CD4-positive, CD25-positive, alpha-beta regulatory T cell (primary cell): ENCODE measurements around the gene OXSR1. TPM values are rescaled to one million over a fixed set of nuclear protein-coding genes. Genes with fewer than 3 reads are reported as not detected.

Experiments used
- ATAC-seq, 2 donors: fragments of 150-1000 bp; cut with Tn5 transposase; one replicate each; pipeline ENCODE4 v1.10.0; 2021; ENCODE audit warnings: low read depth in 2 of 2, moderate number of reproducible peaks in 2 of 2, moderate library complexity in 1 of 2
- DNase-seq, 3 donors: peaks; one replicate each; pipeline versions ENCODE4 v3.0.0 to v3.0.0-alpha.2; 2012 to 2022; ENCODE audit warnings: mixed read lengths in 1 of 3
- H3K27ac ChIP-seq: one replicate; pipeline ENCODE4 v1.7.0; 2013; ENCODE audit warnings: mild to moderate bottlenecking, low read length; ENCODE audit not compliant: insufficient read depth, poor library complexity, severe bottlenecking
- H3K27me3 ChIP-seq: one replicate; pipeline ENCODE4 v1.7.0; 2013; ENCODE audit warnings: low read length; ENCODE audit not compliant: control insufficient read depth, insufficient read depth
- H3K36me3 ChIP-seq: one replicate; pipeline ENCODE4 v1.7.0; 2013; ENCODE audit warnings: mild to moderate bottlenecking, low read length, moderate library complexity; ENCODE audit not compliant: control insufficient read depth, insufficient read depth
- H3K4me1 ChIP-seq: 2 replicates; pipeline ENCODE4 v1.7.0; 2013; ENCODE audit warnings: mild to moderate bottlenecking, low read length; ENCODE audit not compliant: insufficient read depth, control insufficient read depth, poor library complexity, severe bottlenecking
- H3K4me3 ChIP-seq: one replicate; pipeline ENCODE4 v1.7.0; 2013; ENCODE audit warnings: low read depth, mild to moderate bottlenecking, low read length, moderate library complexity
- H3K9me3 ChIP-seq, 2 experiments: 1 replicate in 1 of 2; 2 replicates in 1 of 2; pipeline ENCODE4 v1.7.0; 2013; ENCODE audit warnings: low read length in 2 of 2, mild to moderate bottlenecking in 1 of 2, moderate library complexity in 1 of 2; ENCODE audit not compliant: control insufficient read depth in 2 of 2
- H3K27ac Mint-ChIP-seq, 3 donors: one replicate each; pipeline ENCODE4 v1.8.0; 2020 to 2022; ENCODE audit warnings: mild to moderate bottlenecking in 3 of 3, mixed read lengths in 3 of 3, moderate library complexity in 2 of 3
- H3K27me3 Mint-ChIP-seq: one replicate; pipeline ENCODE4 v1.8.0; 2022; ENCODE audit warnings: mild to moderate bottlenecking, mixed read lengths
- H3K36me3 Mint-ChIP-seq: one replicate; pipeline ENCODE4 v1.8.0; 2020; ENCODE audit warnings: mixed read lengths
- H3K4me1 Mint-ChIP-seq, 4 donors: one replicate each; pipeline ENCODE4 v1.8.0; 2020 to 2022; ENCODE audit warnings: mixed read lengths in 4 of 4, mild to moderate bottlenecking in 1 of 4
- H3K4me3 Mint-ChIP-seq, 4 donors: one replicate each; pipeline ENCODE4 v1.8.0; 2020 to 2022; ENCODE audit warnings: mild to moderate bottlenecking in 4 of 4, mixed read lengths in 4 of 4, moderate library complexity in 3 of 4
- H3K9me3 Mint-ChIP-seq, 7 donors: one replicate each; pipeline ENCODE4 v1.8.0; 2020 to 2022; ENCODE audit warnings: mixed read lengths in 7 of 7, mild to moderate bottlenecking in 3 of 7, moderate library complexity in 2 of 7
- polyA plus RNA-seq, 4 donors: library from polyadenylated mRNA; unstranded; fragments of 300-500 nt; fragmentation: Illumina TruSeq; gene quantifications; one replicate each; pipeline ENCODE4 v1.2.3, GENCODE V29; 2021
- total RNA-seq: library from RNA; stranded (reverse); gene quantifications from one replicate; pipeline ENCODE4 v1.2.3, GENCODE V29; 2022

The OXSR1 gene
- total and polyA plus RNA-seq, 5 donors from 2014 or later = 12.6 to 62.3 (median 17.3) TPM

GRCh38 chr3:38137615-38138348 is 27.6 kb upstream of the OXSR1 start:
- peak overlapping the region; percentile 96 to 98 (median 97) for H3K27ac Mint-ChIP-seq
- peaks cover 25% of the 10 kb centered on the region for H3K36me3 Mint-ChIP-seq
- Histone ChIP-seq H3K4me3 (peak overlapping the region; percentile 83), H3K27ac (peak overlapping the region; percentile 85), H3K36me3 (peaks cover 34% of the 10 kb centered on the region), H3K4me1 (peaks cover 51% of the 10 kb centered on the region), H3K9me3 (no peaks in the 10 kb centered on the region), H3K27me3 (no peaks in the 10 kb centered on the region)
- peak overlapping the region; percentile 95 to 100 (median 98) for H3K4me3 Mint-ChIP-seq
- ATAC-seq = no peak
- peaks cover 9 to 79% (median 38%) of the 10 kb centered on the region in 4 donors for H3K4me1 Mint-ChIP-seq
- no peaks in the 10 kb centered on the region for H3K9me3 Mint-ChIP-seq
- no peaks in the 10 kb centered on the region for H3K27me3 Mint-ChIP-seq
- peak in 2 of 3 donors; percentile 25 to 58 for DNase-seq

- peak; percentile 76 to 88 (median 82) for DNase-seq
- H3K9me3 Mint-ChIP-seq = no peaks in the 10 kb centered on the region
- H3K4me1 ChIP-seq = peaks cover 51% of the 10 kb centered on the region
- H3K4me3 Mint-ChIP-seq = peak within 1 kb of the TSS; percentile 95 to 100 (median 98)
- H3K27me3 ChIP-seq = no peaks in the 10 kb centered on the region
- H3K4me3 ChIP-seq = peak within 1 kb of the TSS; percentile 83
- peak within 1 kb of the TSS; percentile 85 for H3K27ac ChIP-seq
- H3K27me3 Mint-ChIP-seq = no peaks in the 10 kb centered on the region
- peaks cover 26% of the 10 kb centered on the region for H3K36me3 ChIP-seq
- peak within 1 kb of the TSS; percentile 96 to 98 (median 97) for H3K27ac Mint-ChIP-seq
- peaks cover 9 to 71% (median 35%) of the 10 kb centered on the region in 4 donors for H3K4me1 Mint-ChIP-seq
- H3K9me3 ChIP-seq = no peaks in the 10 kb centered on the region
- peak; percentile 49 to 52 for ATAC-seq
- peaks cover 25% of the 10 kb centered on the region for H3K36me3 Mint-ChIP-seq
Measured at GRCh38 chr3:38138349-38139190, 26.8 kb upstream of the OXSR1 start, which contains the start of gene MYD88. Gene MYD88 (plus strand): TSS chr3:38138661. CDS start chr3:38138701, 40 bp downstream.

DNA sequence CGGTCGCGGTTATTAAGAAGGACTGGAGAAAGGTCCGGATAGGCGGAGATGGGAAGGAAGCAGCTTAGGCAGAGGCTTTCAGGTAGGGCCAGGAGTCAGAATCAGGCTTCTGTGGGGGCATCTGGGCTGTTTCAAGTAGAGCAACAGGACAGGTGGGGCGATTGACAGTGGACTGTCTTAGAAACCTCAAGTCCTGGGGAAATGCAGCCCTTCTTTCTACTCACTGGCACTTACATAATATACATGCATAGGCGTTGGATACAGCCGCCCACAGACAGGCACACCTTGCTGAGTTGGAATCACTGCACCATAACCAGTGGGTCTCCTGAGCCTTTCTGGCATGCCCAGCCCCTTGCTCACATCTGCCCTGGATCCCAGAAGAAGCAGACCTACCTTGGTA is 26.1 kb upstream of the OXSR1 start:
- H3K9me3 ChIP-seq = no peaks in the 10 kb centered on the region
- no peaks in the 10 kb centered on the region for H3K27me3 ChIP-seq
- Mint-ChIP-seq H3K4me3 (peak overlapping the region; percentile 95 to 100 (median 98)), H3K4me1 (peaks cover 13 to 65% (median 35%) of the 10 kb centered on the region in 4 donors), H3K27me3 (peaks cover 4% of the 10 kb centered on the region), H3K36me3 (peaks cover 24% of the 10 kb centered on the region), H3K27ac (peak overlapping the region; percentile 96 to 98 (median 97)), H3K9me3 (no peaks in the 10 kb centered on the region)
- DNase-seq = no peak
- peak overlapping the region; percentile 85 for H3K27ac ChIP-seq
- H3K4me3 ChIP-seq = peak overlapping the region; percentile 78
- H3K36me3 ChIP-seq = peaks cover 20% of the 10 kb centered on the region
- peaks cover 51% of the 10 kb centered on the region for H3K4me1 ChIP-seq
- ATAC-seq = no peak

GRCh38 chr3:38139652-38140051 is 25.7 kb upstream of the OXSR1 start:
- no peak for ATAC-seq
- H3K27me3 Mint-ChIP-seq = peaks cover 4% of the 10 kb centered on the region
- peak overlapping the region; percentile 78 for H3K4me3 ChIP-seq
- H3K4me1 Mint-ChIP-seq = peaks cover 13 to 60% (median 32%) of the 10 kb centered on the region in 4 donors
- peak overlapping the region; percentile 96 to 98 (median 97) for H3K27ac Mint-ChIP-seq
- H3K27ac ChIP-seq = peak overlapping the region; percentile 85
- H3K4me1 ChIP-seq = peaks cover 51% of the 10 kb centered on the region
- DNase-seq = no peak
- H3K36me3 Mint-ChIP-seq = peaks cover 20% of the 10 kb centered on the region
- H3K36me3 ChIP-seq = peaks cover 20% of the 10 kb centered on the region
- H3K4me3 Mint-ChIP-seq = peak overlapping the region; percentile 95 to 100 (median 98)
- no peaks in the 10 kb centered on the region for H3K9me3 ChIP-seq
- H3K9me3 Mint-ChIP-seq = peaks cover 0 to 2% (median 0%) of the 10 kb centered on the region in 7 donors
- H3K27me3 ChIP-seq = no peaks in the 10 kb centered on the region

DNA sequence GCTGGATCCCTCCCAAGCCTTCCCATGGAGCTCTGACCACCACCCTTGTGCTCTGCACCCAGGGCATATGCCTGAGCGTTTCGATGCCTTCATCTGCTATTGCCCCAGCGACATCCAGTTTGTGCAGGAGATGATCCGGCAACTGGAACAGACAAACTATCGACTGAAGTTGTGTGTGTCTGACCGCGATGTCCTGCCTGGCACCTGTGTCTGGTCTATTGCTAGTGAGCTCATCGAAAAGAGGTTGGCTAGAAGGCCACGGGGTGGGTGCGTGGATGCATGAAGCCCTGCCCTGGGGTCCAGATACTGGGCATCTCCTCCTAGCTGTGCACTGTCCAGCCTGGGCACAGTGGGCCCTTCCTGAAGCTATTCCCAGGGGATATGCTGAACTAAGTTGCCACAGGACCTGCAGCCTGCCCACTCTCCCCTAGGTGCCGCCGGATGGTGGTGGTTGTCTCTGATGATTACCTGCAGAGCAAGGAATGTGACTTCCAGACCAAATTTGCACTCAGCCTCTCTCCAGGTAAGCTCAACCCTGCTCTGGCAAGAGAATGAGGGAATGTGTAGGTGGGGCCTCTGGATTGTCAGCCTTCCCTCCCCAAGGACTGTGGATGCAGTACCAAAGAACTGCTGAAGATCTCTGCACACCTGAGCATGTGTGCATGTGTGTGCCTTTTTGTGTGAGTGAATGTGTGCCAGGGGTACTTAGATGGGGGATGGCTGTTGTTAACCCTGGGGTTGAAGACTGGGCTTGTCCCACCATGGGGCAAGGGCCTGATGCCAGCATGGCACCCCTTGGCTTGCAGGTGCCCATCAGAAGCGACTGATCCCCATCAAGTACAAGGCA is 24.8 kb upstream of the OXSR1 start:
- Mint-ChIP-seq H3K27ac (peak overlapping the region in 2 of 3 donors; percentile 60 to 98), H3K4me1 (peaks cover 9 to 51% (median 26%) of the 10 kb centered on the region in 4 donors), H3K9me3 (peaks cover 0 to 4% (median 0%) of the 10 kb centered on the region in 7 donors), H3K36me3 (peaks cover 20% of the 10 kb centered on the region), H3K4me3 (peak overlapping the region; percentile 95 to 100 (median 98)), H3K27me3 (peaks cover 4% of the 10 kb centered on the region)
- Histone ChIP-seq H3K27me3 (no peaks in the 10 kb centered on the region), H3K27ac (no peak overlapping the region), H3K36me3 (peaks cover 20% of the 10 kb centered on the region), H3K4me1 (peaks cover 42% of the 10 kb centered on the region), H3K4me3 (peak overlapping the region; percentile 78), H3K9me3 (peaks cover 0 to 1% of the 10 kb centered on the region in 2 experiments)
- DNase-seq = no peak
- no peak for ATAC-seq

- Histone ChIP-seq H3K9me3 (peaks cover 6 to 7% of the 10 kb centered on the region in 2 experiments), H3K4me1 (peaks cover 34% of the 10 kb centered on the region), H3K27me3 (no peaks in the 10 kb centered on the region), H3K36me3 (peaks cover 20% of the 10 kb centered on the region), H3K27ac (no peak overlapping the region), H3K4me3 (no peak overlapping the region)
- peaks cover 20% of the 10 kb centered on the region for H3K36me3 Mint-ChIP-seq
- ATAC-seq = no peak
- H3K27me3 Mint-ChIP-seq = peaks cover 4% of the 10 kb centered on the region
- no peak for DNase-seq
- H3K9me3 Mint-ChIP-seq = peaks cover 0 to 12% (median 2%) of the 10 kb centered on the region in 7 donors
- H3K4me1 Mint-ChIP-seq = peaks cover 9 to 43% (median 20%) of the 10 kb centered on the region in 4 donors
- peak overlapping the region; percentile 66 to 99 (median 96) for H3K4me3 Mint-ChIP-seq
- peak overlapping the region in 2 of 3 donors; percentile 48 to 91 for H3K27ac Mint-ChIP-seq
Measured at GRCh38 chr3:38141173-38141951, 24.0 kb upstream of the OXSR1 start.
